Activated gamma-delta T cell (primary cell): Measurements from ENCODE around the gene HP1BP3.
"Not testable (repeated sequence)": the region's sequence is repeated elsewhere in the genome, so short reads cannot be mapped to it uniquely, and the experiment has no call there.

ENCODE experiments used
- DNase-seq: peaks from one replicate; lab custom pipeline; 2025; lab: John Stamatoyannopoulos, UW
- total RNA-seq, 2 donors: gene quantifications; one replicate each; lab custom pipeline; 2026; lab: John Stamatoyannopoulos, UW

Gene HP1BP3
- 435 to 471 reads per million in 2 donors for total RNA-seq

GRCh38 chr1:20787029-20787839 is at the start of gene HP1BP3:
TSS of gene HP1BP3 (minus strand) at chr1:20787307. CDS start at chr1:20780440, 6,867 bp downstream.
- peak; percentile 79 for DNase-seq

GRCh38 chr1:20836230-20836629 is 49.1 kb upstream of the HP1BP3 start:
- no peak for DNase-seq

- DNase-seq = no peak
These were observed 47.7 kb upstream of the HP1BP3 start for GRCh38 chr1:20834780-20835179.

GRCh38 chr1:20834192-20834591 is 47.1 kb upstream of the HP1BP3 start:
- DNase-seq = no peak

GRCh38 chr1:20830378-20830777 is 43.3 kb upstream of the HP1BP3 start:
- no peak for DNase-seq

GRCh38 chr1:20829946-20830345 is 42.8 kb upstream of the HP1BP3 start:
- DNase-seq = no peak

- DNase-seq = no peak
These were observed 42.4 kb upstream of the HP1BP3 start for GRCh38 chr1:20829531-20829930.

GRCh38 chr1:20823845-20824244 is 36.7 kb upstream of the HP1BP3 start:
- DNase-seq = no peak

GRCh38 chr1:20821466-20821865 is 34.4 kb upstream of the HP1BP3 start:
- no peak for DNase-seq

- no peak for DNase-seq
These were observed 32.7 kb upstream of the HP1BP3 start for GRCh38 chr1:20819818-20820217.

- no peak for DNase-seq
These were observed 27.4 kb upstream of the HP1BP3 start for GRCh38 chr1:20814534-20814871.

GRCh38 chr1:20811916-20812315 is 24.8 kb upstream of the HP1BP3 start:
- no peak for DNase-seq

- DNase-seq = no peak
These were observed 6.1 kb upstream of the HP1BP3 start for GRCh38 chr1:20793236-20793635.

- DNase-seq = no peak
These were observed 5.1 kb upstream of the HP1BP3 start for GRCh38 chr1:20792196-20792595.

GRCh38 chr1:20790785-20791184 is 3.7 kb upstream of the HP1BP3 start:
- no peak for DNase-seq

GRCh38 chr1:20789598-20789997 is 2.5 kb upstream of the HP1BP3 start:
- not testable (repeated sequence) for DNase-seq

GRCh38 chr1:20787840-20788795 is 1.0 kb upstream of the HP1BP3 start:
- DNase-seq = no peak

GRCh38 chr1:20786253-20787028 is 666 bp downstream of the HP1BP3 start:
- DNase-seq = peak; percentile 93

GRCh38 chr1:20785907-20786252 is 1.2 kb downstream of the HP1BP3 start:
- DNase-seq = no peak

- no peak for DNase-seq
These were observed 11.4 kb downstream of the HP1BP3 start for GRCh38 chr1:20775700-20776099.

GRCh38 chr1:20771780-20772179 is 15.3 kb downstream of the HP1BP3 start:
- DNase-seq = no peak
